NB4 (cell line): ENCODE data around the gene MCTP1.

ENCODE experiments used
- DNase-seq: peaks from one replicate; pipeline ENCODE4 v3.0.0; 2010; ENCODE audit warnings: low read depth
- H3K4me3 ChIP-seq: one replicate; pipeline ENCODE4 v1.5.1; 2011; ENCODE audit warnings: mild to moderate bottlenecking, low read depth, low read length, moderate library complexity
- MYC ChIP-seq: IDR thresholded peaks from 2 replicates; pipeline ENCODE4 v1.6.1; 2011; ENCODE audit warnings: low read depth, low read length
- POLR2A ChIP-seq: IDR thresholded peaks from 2 replicates; pipeline ENCODE4 v1.6.1; 2011; ENCODE audit warnings: mild to moderate bottlenecking; ENCODE audit not compliant: insufficient read length; ENCODE audit errors: extremely low read depth
- TF ChIP-seq, protein P1 (sequence below): IDR thresholded peaks from 2 replicates; pipeline ENCODE4 v1.6.1; 2011; ENCODE audit warnings: low read depth, low read length
- TF ChIP-seq, protein P2 (sequence below): IDR thresholded peaks from one replicate; pipeline ENCODE4 v1.5.1; 2012; ENCODE audit warnings: low read depth, low read length

Gene MCTP1

DNA sequence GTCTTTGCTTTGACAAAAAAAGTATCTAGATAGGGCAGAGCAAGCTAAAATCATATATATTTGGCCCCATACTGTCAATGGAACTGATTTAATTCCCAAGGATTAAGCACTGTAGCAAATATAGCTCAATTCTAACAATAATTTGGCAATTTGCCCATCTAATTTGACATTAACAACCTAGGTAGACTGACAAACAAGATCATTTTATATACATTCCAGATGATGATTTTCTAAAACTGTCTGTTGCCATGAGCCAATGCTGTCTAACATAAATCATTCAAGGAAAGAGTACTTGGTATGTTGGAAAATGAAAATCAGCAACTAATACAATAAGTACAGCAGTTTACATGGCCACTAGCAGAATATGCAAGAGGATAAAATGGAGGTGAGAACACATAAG lies 32.1 kb downstream of the MCTP1 start:
- no peak overlapping the region for H3K4me3 ChIP-seq
- TF ChIP-seq, protein P1, sequence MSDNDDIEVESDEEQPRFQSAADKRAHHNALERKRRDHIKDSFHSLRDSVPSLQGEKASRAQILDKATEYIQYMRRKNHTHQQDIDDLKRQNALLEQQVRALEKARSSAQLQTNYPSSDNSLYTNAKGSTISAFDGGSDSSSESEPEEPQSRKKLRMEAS = no peak
- TF ChIP-seq POLR2A (no peak), MYC (no peak)
- TF ChIP-seq, protein P2, sequence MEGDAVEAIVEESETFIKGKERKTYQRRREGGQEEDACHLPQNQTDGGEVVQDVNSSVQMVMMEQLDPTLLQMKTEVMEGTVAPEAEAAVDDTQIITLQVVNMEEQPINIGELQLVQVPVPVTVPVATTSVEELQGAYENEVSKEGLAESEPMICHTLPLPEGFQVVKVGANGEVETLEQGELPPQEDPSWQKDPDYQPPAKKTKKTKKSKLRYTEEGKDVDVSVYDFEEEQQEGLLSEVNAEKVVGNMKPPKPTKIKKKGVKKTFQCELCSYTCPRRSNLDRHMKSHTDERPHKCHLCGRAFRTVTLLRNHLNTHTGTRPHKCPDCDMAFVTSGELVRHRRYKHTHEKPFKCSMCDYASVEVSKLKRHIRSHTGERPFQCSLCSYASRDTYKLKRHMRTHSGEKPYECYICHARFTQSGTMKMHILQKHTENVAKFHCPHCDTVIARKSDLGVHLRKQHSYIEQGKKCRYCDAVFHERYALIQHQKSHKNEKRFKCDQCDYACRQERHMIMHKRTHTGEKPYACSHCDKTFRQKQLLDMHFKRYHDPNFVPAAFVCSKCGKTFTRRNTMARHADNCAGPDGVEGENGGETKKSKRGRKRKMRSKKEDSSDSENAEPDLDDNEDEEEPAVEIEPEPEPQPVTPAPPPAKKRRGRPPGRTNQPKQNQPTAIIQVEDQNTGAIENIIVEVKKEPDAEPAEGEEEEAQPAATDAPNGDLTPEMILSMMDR = no peak
- DNase-seq = no peak

DNA sequence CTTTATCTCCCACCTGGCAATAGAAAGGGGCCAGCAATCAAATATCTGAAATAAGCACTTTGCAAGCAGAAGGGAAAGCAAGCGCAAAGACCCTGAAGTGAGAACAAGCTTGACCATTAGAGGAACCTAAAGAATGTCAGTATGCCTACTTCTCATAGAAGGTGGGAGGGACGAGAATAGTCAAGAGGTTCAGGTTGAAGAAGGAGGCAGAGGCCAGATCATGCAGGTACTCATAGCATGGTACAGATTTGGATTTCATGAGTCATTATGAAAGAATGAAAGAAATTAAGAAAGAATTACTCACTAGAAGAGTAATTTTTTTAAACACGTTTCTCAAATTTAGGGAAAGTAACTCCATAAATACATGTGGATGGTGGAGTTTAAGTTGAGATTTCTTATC lies 33.7 kb downstream of the MCTP1 start:
- DNase-seq = no peak
- TF ChIP-seq, protein P2 = no peak
- no peak for TF ChIP-seq MYC
- TF ChIP-seq, protein P1 = no peak
- no peak for TF ChIP-seq POLR2A
- no peak overlapping the region for H3K4me3 ChIP-seq

DNA sequence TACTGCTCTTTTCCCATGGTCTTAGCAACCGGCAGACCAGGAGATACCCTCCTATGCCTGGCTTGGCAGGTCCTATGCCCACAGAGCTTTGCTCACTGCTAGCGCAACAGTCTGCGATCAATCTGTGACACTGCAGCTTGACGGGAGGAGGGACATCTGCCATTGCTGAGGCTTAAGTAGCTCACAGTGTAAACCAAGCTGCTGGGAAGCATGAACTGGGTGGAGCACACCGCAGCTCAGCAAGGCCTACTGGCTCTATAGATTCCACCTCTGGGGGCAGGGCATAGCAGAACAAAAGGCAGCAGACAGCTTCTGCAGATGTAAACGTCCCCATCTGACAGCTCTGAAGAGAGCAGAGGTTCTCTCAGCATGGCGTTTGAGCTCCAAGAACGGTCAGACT lies 40.4 kb downstream of the MCTP1 start:
- no peak for DNase-seq
- TF ChIP-seq POLR2A (no peak), MYC (no peak)
- TF ChIP-seq, protein P2 = no peak
- TF ChIP-seq, protein P1 = no peak
- H3K4me3 ChIP-seq = no peak overlapping the region

DNA sequence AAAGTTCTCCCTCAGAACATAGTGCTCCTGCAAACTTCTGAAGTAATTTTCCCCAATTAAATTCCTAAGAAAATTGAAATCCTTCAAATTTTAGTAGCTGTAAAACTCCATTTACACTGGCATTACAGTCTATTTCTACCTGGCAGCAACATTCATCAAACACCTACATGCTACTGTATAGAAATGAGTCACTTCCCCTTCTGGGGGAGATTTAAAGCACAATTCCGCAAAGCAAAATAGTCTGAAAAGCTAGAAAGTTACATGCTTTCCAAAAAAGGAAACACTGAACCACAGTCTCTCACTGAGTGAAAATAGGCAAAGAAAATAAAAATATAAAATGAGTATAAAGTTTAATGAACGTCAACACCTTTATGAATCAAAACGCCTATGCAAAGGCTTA lies 43.3 kb downstream of the MCTP1 start:
- H3K4me3 ChIP-seq = no peak overlapping the region
- DNase-seq = peak; percentile 21
- TF ChIP-seq POLR2A (no peak), MYC (no peak)
- TF ChIP-seq, protein P1 = no peak
- TF ChIP-seq, protein P2 = no peak

DNA sequence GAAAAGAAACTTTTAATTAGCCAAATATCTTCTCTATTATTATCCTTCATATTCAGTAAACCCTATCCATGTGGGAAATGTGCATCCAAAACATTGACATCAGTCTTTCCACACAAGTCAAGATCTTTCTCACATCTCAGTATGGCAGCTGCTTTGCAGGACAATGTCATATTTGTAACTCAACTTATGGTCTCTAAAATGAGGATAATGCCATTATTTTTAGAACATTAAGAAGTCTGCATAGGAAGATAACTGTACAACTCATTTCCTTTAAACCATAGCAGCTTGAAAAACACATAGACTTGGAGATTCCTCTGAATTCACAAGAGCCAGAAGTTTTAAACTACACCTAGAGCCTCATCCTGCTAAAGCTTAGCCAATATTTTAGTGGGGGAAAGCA lies 43.7 kb downstream of the MCTP1 start:
- H3K4me3 ChIP-seq = no peak overlapping the region
- TF ChIP-seq, protein P2 = no peak
- no peak for TF ChIP-seq POLR2A
- TF ChIP-seq MYC = no peak
- TF ChIP-seq, protein P1 = no peak

More for the DNA sequence above, 43.7 kb downstream of the MCTP1 start:
- no peak for DNase-seq
